H1 (cell line): Measurements from ENCODE around the gene PERCC1. TPM values are rescaled to one million over a fixed set of nuclear protein-coding genes. Genes with fewer than 3 reads are reported as not detected.

ENCODE experiments used
- CTCF ChIA-PET: fragments of 300-600 bp; sonication (Branson Sonifier 250); formaldehyde crosslinking; loops from one replicate; lab custom pipeline; 2021; ENCODE audit not compliant: partially characterized antibody; lab: Charles Lee
- POLR2A ChIA-PET: fragments of 300-600 bp; sonication (Branson Sonifier 250); formaldehyde crosslinking; loops from one replicate; lab custom pipeline; 2021; ENCODE audit warnings: inconsistent platforms; ENCODE audit not compliant: partially characterized antibody; lab: Charles Lee
- DNase-seq, 2 experiments: peaks; one replicate each; pipeline versions ENCODE4 v3.0.0 to v3.0.0-alpha.2; 2010 to 2022; ENCODE audit warnings: low spot score in 2 of 2, low read depth in 1 of 2, mixed read lengths in 1 of 2
- FAIRE-seq: peaks from 2 replicates; lab custom pipeline; 2011; peaks lifted over from hg19 to GRCh38; lab: Jason Lieb, UNC
- H2AFZ ChIP-seq: 2 replicates; pipeline ENCODE4 v1.8.1; 2012; ENCODE audit warnings: low read length, inconsistent platforms
- H2AK5ac ChIP-seq: 2 replicates; pipeline ENCODE4 v1.6.1; 2013; ENCODE audit warnings: low read depth, low read length
- H2BK120ac ChIP-seq: replicated peaks from 2 replicates; pipeline ENCODE3; 2013; ENCODE audit warnings: low read depth, low read length, inconsistent platforms
- H2BK12ac ChIP-seq: 2 replicates; pipeline ENCODE4 v1.6.1; 2013; ENCODE audit warnings: low read depth, low read length
- H2BK15ac ChIP-seq: 2 replicates; pipeline ENCODE4 v1.6.1; 2013; ENCODE audit warnings: low read length
- H2BK20ac ChIP-seq: 2 replicates; pipeline ENCODE4 v1.6.1; 2013; ENCODE audit warnings: low read length
- H2BK5ac ChIP-seq: 2 replicates; pipeline ENCODE4 v1.6.1; 2013; ENCODE audit warnings: low read depth, low read length
- H3K14ac ChIP-seq: 2 replicates; pipeline ENCODE4 v1.6.1; 2013; ENCODE audit warnings: inconsistent platforms; ENCODE audit not compliant: insufficient read length
- H3K18ac ChIP-seq: 2 replicates; pipeline ENCODE4 v1.6.1; 2013; ENCODE audit warnings: low read length; ENCODE audit errors: extremely low read depth
- H3K23ac ChIP-seq: 2 replicates; pipeline ENCODE4 v1.6.1; 2013; ENCODE audit warnings: inconsistent platforms; ENCODE audit not compliant: insufficient read length
- H3K23me2 ChIP-seq: 2 replicates; pipeline ENCODE4 v1.6.1; 2013; ENCODE audit warnings: low read depth, low read length
- H3K27ac ChIP-seq: 2 replicates; pipeline ENCODE4 v1.6.1; 2011; ENCODE audit warnings: low read depth, low read length, inconsistent platforms
- H3K27me3 ChIP-seq, 4 experiments: replicated peaks in 1 of 4; 1 replicate in 1 of 4; 2 replicates in 3 of 4; pipeline versions ENCODE4 v1.6.1 to v1.8.1; 2011 to 2013; ENCODE audit warnings: low read length in 3 of 4, mild to moderate bottlenecking in 3 of 4, inconsistent platforms in 2 of 4, mixed read lengths in 2 of 4, moderate library complexity in 1 of 4; ENCODE audit not compliant: control insufficient read depth in 3 of 4, insufficient read depth in 3 of 4; ENCODE audit errors: extremely low read depth in 1 of 4
- H3K36me3 ChIP-seq, 4 experiments: 2 replicates each; pipeline versions ENCODE4 v1.6.1 to v1.8.1; 2011 to 2013; ENCODE audit warnings: mild to moderate bottlenecking in 4 of 4, low read length in 3 of 4, moderate library complexity in 2 of 4, control low read depth in 1 of 4, inconsistent platforms in 1 of 4; ENCODE audit not compliant: insufficient read depth in 4 of 4, control insufficient read depth in 2 of 4
- H3K4ac ChIP-seq: replicated peaks from 2 replicates; pipeline ENCODE3; 2013; ENCODE audit warnings: low read length, low read depth, mixed read lengths, inconsistent platforms; ENCODE audit not compliant: insufficient read length
- H3K4me1 ChIP-seq, 4 experiments: replicated peaks in 1 of 4; 1 replicate in 1 of 4; 2 replicates in 3 of 4; pipeline versions ENCODE4 v1.6.1 to v1.8.1; 2011 to 2013; ENCODE audit warnings: low read length in 3 of 4, inconsistent platforms in 2 of 4, mixed read lengths in 1 of 4; ENCODE audit not compliant: insufficient read depth in 4 of 4, control insufficient read depth in 3 of 4
- H3K4me2 ChIP-seq, 2 experiments: 2 replicates each; pipeline versions ENCODE4 v1.6.1 to v1.8.1; 2011 to 2013; ENCODE audit warnings: low read depth in 2 of 2, low read length in 2 of 2, control low read depth in 1 of 2, inconsistent platforms in 1 of 2, mild to moderate bottlenecking in 1 of 2; ENCODE audit not compliant: insufficient read depth in 1 of 2
- H3K4me3 ChIP-seq, 4 experiments: fragments of 200-600, 300-600 bp in 1 of 4; sonication (generic), shearing (Covaris generic), sonication (Bioruptor Twin) in 1 of 4; 2 replicates each; pipeline versions ENCODE4 v1.5.1 to v1.8.1; 2011 to 2016; ENCODE audit warnings: low read length in 4 of 4, low read depth in 3 of 4, control low read depth in 2 of 4, inconsistent platforms in 2 of 4, mild to moderate bottlenecking in 2 of 4, mixed read lengths in 1 of 4, moderate library complexity in 1 of 4; ENCODE audit not compliant: insufficient read depth in 2 of 4; ENCODE audit errors: extremely low read depth in 1 of 4
- H3K56ac ChIP-seq: replicated peaks from 2 replicates; pipeline ENCODE3; 2013; ENCODE audit warnings: low read depth, mild to moderate bottlenecking, mixed read lengths, low read length, inconsistent platforms; ENCODE audit not compliant: insufficient read length
- H3K79me1 ChIP-seq: 2 replicates; pipeline ENCODE4 v1.6.1; 2013; ENCODE audit warnings: low read depth, low read length, control low read depth
- H3K79me2 ChIP-seq, 2 experiments: 2 replicates each; pipeline versions ENCODE4 v1.6.1 to v1.8.1; 2012 to 2013; ENCODE audit warnings: low read length in 2 of 2, mild to moderate bottlenecking in 2 of 2, inconsistent platforms in 1 of 2; ENCODE audit not compliant: insufficient read depth in 2 of 2, control insufficient read depth in 1 of 2
- H3K9ac ChIP-seq, 4 experiments: replicated peaks in 1 of 4; 1 replicate in 1 of 4; 2 replicates in 3 of 4; pipeline versions ENCODE4 v1.6.1 to v1.8.1; 2011 to 2013; ENCODE audit warnings: low read depth in 3 of 4, low read length in 3 of 4, control low read depth in 2 of 4, mild to moderate bottlenecking in 2 of 4, moderate library complexity in 2 of 4, inconsistent platforms in 1 of 4; ENCODE audit errors: extremely low read depth in 1 of 4
- H3K9me3 ChIP-seq, 2 experiments: 2 replicates each; pipeline versions ENCODE4 v1.6.1 to v1.8.1; 2012 to 2013; ENCODE audit warnings: mild to moderate bottlenecking in 2 of 2, moderate library complexity in 2 of 2, control low read depth in 1 of 2, inconsistent platforms in 1 of 2, low read depth in 1 of 2, low read length in 1 of 2, mixed read lengths in 1 of 2; ENCODE audit not compliant: insufficient read depth in 2 of 2
- H4K20me1 ChIP-seq, 2 experiments: replicated peaks in 1 of 2; 2 replicates each; pipeline versions ENCODE3 to v1.8.1; 2011 to 2013; ENCODE audit warnings: inconsistent platforms in 2 of 2, low read length in 2 of 2, mild to moderate bottlenecking in 1 of 2; ENCODE audit not compliant: insufficient read depth in 2 of 2, control insufficient read depth in 1 of 2
- H4K5ac ChIP-seq: 2 replicates; pipeline ENCODE4 v1.6.1; 2013; ENCODE audit warnings: low read length, low read depth, mixed read lengths, inconsistent platforms; ENCODE audit not compliant: insufficient read length
- H4K8ac ChIP-seq: 2 replicates; pipeline ENCODE4 v1.8.0; 2013; ENCODE audit warnings: mild to moderate bottlenecking, moderate library complexity, low read length, inconsistent platforms; ENCODE audit not compliant: insufficient read depth; ENCODE audit errors: extremely low read depth
- H4K91ac ChIP-seq: replicated peaks from 2 replicates; pipeline ENCODE3; 2013; ENCODE audit warnings: low read length, mixed read lengths, inconsistent platforms; ENCODE audit not compliant: insufficient read length
- CHD2 ChIP-seq: IDR thresholded peaks from 2 replicates; pipeline ENCODE4 v1.6.1; 2012; ENCODE audit warnings: low read length, improper control_type of control experiment
- JUN ChIP-seq: IDR thresholded peaks from 2 replicates; pipeline ENCODE4 v1.6.1; 2011; ENCODE audit warnings: low read depth, mild to moderate bottlenecking, improper control_type of control experiment, low read length
- SIRT6 ChIP-seq: IDR thresholded peaks from one replicate; pipeline ENCODE4 v1.7.1; 2012; ENCODE audit warnings: low read length, inconsistent platforms
- SRF ChIP-seq: IDR thresholded peaks from 2 replicates; pipeline ENCODE4 v1.6.1; 2011; ENCODE audit warnings: mild to moderate bottlenecking, low read depth, low read length, moderate library complexity
- ZNF274 ChIP-seq: IDR thresholded peaks from 2 replicates; pipeline ENCODE4 v1.7.0; 2012; ENCODE audit warnings: low read length, borderline replicate concordance; ENCODE audit errors: extremely low read depth
- WGBS, 2 experiments: shearing (Covaris generic) in 1 of 2; methylation state at CpG; one replicate each; pipeline versions ENCODE4 v1.1.6 to v1.1.7; 2013 to 2015; ENCODE audit warnings: low lambda C conversion rate in 2 of 2, mixed read lengths in 2 of 2, inconsistent platforms in 1 of 2, low coverage in 1 of 2, missing lambda C conversion rate in 1 of 2; ENCODE audit not compliant: insufficient replicate concordance in 2 of 2, insufficient coverage in 1 of 2, insufficient read length in 1 of 2; ENCODE audit errors: extremely low coverage in 1 of 2, missing lambda C conversion rate in 1 of 2; 5-methylcytosine and 5-hydroxymethylcytosine counted together
- polyA plus RNA-seq, 7 experiments: library from polyadenylated mRNA; depleted of rRNA in 3 of 7; stranded (reverse) in 5 of 7; unstranded in 2 of 7; fragments of >200 nt in 5 of 7; fragments of 200-250 nt in 2 of 7; gene quantifications; 1 replicate in 5 of 7; 2 replicates in 1 of 7; 4 replicates in 1 of 7; pipeline versions ENCODE4 v1.2.1 to v1.2.3, GENCODE V29; 2011 to 2013; ENCODE audit warnings: missing spikeins in 2 of 7, mixed read lengths in 2 of 7
- total RNA-seq: library from RNA; stranded (reverse); fragmentation: NEBNext Ultra II Directional; extraction: Animal tissue kit (Norgen Biotek cat#: 25700); gene quantifications from 2 replicates; pipeline ENCODE4 v1.2.1, GENCODE V29; 2021
- TF ChIP-seq, protein P1 (sequence below): IDR thresholded peaks from 2 replicates; pipeline ENCODE4 v1.6.1; 2012; ENCODE audit warnings: inconsistent platforms

Gene PERCC1
- total and polyA plus RNA-seq, 2 of the 8 experiments (the other 6 are each of a cell fraction or from before 2014, with no cell fraction given), result not detected

DNA sequence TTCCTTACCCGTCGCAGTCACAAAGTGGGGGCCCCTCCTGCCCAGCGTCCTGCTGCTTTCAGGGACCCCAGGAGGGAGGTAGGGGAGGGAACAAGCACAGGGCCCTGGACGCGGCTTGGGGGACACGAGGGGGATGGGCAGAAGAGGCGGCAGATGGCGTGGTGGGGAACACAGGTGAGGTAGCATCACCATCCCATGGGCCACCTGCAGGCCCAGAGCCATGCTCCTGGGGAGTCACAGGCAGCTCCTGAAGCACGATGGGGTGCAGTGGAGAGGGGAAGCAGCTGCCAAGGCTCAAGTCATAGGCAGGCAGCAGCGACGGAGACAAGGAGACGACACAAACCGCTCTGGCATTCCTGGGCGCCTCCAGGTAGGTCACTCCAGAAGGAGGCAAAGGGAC is 27.1 kb upstream of the PERCC1 start:
- H3K56ac ChIP-seq, result no peak overlapping the region
- no peak overlapping the region for H3K9ac ChIP-seq
- no peaks in the 10 kb centered on the region for H3K9me3 ChIP-seq
- ChIA-PET CTCF (interaction anchor here (0.7 to 1.4 kb wide), 6 partner anchors 12 to 621 kb away, joined by 3 read pairs; no protein-coding TSS in a partner anchor), POLR2A (interaction anchor here (0.6 to 1.3 kb wide), 3 partner anchors 17 to 272 kb away, joined by 3 read pairs; partner anchors contain the start of gene UQCC4)
- no peak overlapping the region for H2AK5ac ChIP-seq
- H4K91ac ChIP-seq, result no peak overlapping the region
- H3K36me3 ChIP-seq, result peaks cover 0 to 12% (median 1%) of the 10 kb centered on the region in 4 experiments; a peak in 3 of 8 replicates
- peaks cover 0 to 14% of the 10 kb centered on the region in 2 experiments for H4K20me1 ChIP-seq
- no peak overlapping the region for H4K5ac ChIP-seq
- no peak overlapping the region for H3K18ac ChIP-seq
- H2BK12ac ChIP-seq, result no peak overlapping the region
- H3K4me1 ChIP-seq, result no peaks in the 10 kb centered on the region
- no peak overlapping the region for H2BK5ac ChIP-seq
- H3K4ac ChIP-seq, result no peak overlapping the region
- no peak overlapping the region for H2BK20ac ChIP-seq
- FAIRE-seq, result no peak
- peaks cover 2% of the 10 kb centered on the region; the same call in 1 of the 2 replicates for H3K23me2 ChIP-seq
- WGBS, 2 experiments, result 95% methylated on average over 14 of the region's 14 CpGs; no CpG with 5 or more reads in 1 of the 2 experiments
- H2BK120ac ChIP-seq, result no peak overlapping the region
- no peaks in the 10 kb centered on the region for H3K27me3 ChIP-seq
- no peak overlapping the region for H3K27ac ChIP-seq
- H4K8ac ChIP-seq, result peak overlapping the region; percentile 35; the same call in 1 of the 2 replicates
- H2AFZ ChIP-seq, result no peak overlapping the region
- peaks cover 8% of the 10 kb centered on the region; the same call in 1 of the 2 replicates for H3K79me1 ChIP-seq
- no peak overlapping the region for H3K4me2 ChIP-seq
- H3K23ac ChIP-seq, result no peak overlapping the region
- H3K14ac ChIP-seq, result no peak overlapping the region
- H2BK15ac ChIP-seq, result no peak overlapping the region
- peaks cover 0 to 23% of the 10 kb centered on the region in 2 experiments; a peak in 2 of 4 replicates for H3K79me2 ChIP-seq
- DNase-seq, result no peak
- H3K4me3 ChIP-seq, result no peak overlapping the region
- TF ChIP-seq CHD2 (no peak), SRF (no peak), JUN (no peak), SIRT6 (no peak), ZNF274 (no peak)
- TF ChIP-seq, protein P1, sequence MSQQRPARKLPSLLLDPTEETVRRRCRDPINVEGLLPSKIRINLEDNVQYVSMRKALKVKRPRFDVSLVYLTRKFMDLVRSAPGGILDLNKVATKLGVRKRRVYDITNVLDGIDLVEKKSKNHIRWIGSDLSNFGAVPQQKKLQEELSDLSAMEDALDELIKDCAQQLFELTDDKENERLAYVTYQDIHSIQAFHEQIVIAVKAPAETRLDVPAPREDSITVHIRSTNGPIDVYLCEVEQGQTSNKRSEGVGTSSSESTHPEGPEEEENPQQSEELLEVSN, result no peak
